ENCODE data around the gene APOL1. TPM values are rescaled to one million over a fixed set of nuclear protein-coding genes. Genes with fewer than 3 reads are reported as not detected.
"Not testable (repeated sequence)": the region's sequence is repeated elsewhere in the genome, so short reads cannot be mapped to it uniquely, and the experiment has no call there.

APOL1 gene
- total RNA-seq, 4 donors from 2014 or later = 6.7 to 16.8 (median 11.0) TPM

DNA sequence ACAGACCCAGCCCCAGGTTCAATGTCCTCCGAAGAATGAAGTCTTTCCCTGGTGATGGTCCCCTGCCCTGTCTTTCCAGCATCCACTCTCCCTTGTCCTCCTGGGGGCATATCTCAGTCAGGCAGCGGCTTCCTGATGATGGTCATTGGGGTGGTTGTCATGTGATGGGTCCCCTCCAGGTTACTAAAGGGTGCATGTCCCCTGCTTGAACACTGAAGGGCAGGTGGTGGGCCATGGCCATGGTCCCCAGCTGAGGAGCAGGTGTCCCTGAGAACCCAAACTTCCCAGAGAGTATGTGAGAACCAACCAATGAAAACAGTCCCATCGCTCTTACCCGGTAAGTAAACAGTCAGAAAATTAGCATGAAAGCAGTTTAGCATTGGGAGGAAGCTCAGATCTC, 14.1 kb downstream of the APOL1 start:
- Histone ChIP-seq H3K36me3 (peaks cover 5 to 7% of the 10 kb centered on the region in 2 donors), H3K27ac (no peak overlapping the region), H3K9me3 (no peaks in the 10 kb centered on the region), H3K27me3 (no peaks in the 10 kb centered on the region), H3K4me1 (peaks cover 0 to 3% of the 10 kb centered on the region in 2 donors), H3K4me3 (replicated peaks in 1 of 3) (no peak overlapping the region)
- intact Hi-C loops (cut with DNase I) = no loop called here
- 89% methylated on average over 3 to 4 of the region's 4 CpGs for WGBS, 2 donors
- TF ChIP-seq POLR2A (IDR thresholded peaks at IDR 0.05) = no peak
- TF ChIP-seq, protein P1, sequence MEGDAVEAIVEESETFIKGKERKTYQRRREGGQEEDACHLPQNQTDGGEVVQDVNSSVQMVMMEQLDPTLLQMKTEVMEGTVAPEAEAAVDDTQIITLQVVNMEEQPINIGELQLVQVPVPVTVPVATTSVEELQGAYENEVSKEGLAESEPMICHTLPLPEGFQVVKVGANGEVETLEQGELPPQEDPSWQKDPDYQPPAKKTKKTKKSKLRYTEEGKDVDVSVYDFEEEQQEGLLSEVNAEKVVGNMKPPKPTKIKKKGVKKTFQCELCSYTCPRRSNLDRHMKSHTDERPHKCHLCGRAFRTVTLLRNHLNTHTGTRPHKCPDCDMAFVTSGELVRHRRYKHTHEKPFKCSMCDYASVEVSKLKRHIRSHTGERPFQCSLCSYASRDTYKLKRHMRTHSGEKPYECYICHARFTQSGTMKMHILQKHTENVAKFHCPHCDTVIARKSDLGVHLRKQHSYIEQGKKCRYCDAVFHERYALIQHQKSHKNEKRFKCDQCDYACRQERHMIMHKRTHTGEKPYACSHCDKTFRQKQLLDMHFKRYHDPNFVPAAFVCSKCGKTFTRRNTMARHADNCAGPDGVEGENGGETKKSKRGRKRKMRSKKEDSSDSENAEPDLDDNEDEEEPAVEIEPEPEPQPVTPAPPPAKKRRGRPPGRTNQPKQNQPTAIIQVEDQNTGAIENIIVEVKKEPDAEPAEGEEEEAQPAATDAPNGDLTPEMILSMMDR (IDR thresholded peaks at IDR 0.05) = no peak
- no peak for DNase-seq

DNA sequence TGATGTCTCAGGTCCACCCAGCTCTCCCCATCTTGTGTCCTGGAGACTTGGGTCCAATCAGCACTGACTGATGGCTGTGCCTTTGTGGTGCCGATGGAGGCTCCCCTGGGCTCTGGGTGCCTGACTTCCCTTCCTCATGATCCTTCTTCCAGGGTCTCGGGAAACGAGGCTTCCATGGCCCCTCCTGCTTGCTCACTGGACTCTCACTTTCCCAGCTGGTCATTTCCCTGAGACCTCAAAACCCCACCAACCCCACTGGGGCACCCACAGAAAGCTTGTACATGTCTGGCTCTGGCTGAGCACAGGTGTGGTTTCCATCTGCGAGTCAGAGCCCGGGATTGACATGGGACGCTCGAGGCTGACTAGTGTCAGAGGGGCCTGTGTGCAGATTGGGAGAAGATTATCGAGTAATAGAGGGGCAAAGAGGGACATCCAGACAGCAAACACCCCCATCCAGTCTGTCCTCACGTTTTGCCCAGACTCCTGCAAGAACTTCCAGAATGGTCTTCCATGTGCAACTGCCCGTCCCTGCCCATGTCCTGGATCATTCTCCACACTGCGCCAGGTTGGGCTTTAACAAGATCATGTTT, 15.1 kb downstream of the APOL1 start:
- H3K4me1 ChIP-seq = peaks cover 0 to 3% of the 10 kb centered on the region in 2 donors
- intact Hi-C loops (cut with DNase I) = no loop called here
- H3K27me3 ChIP-seq = no peaks in the 10 kb centered on the region
- no peak for DNase-seq
- no peak for TF ChIP-seq POLR2A (IDR thresholded peaks at IDR 0.05)
- TF ChIP-seq, protein P1 (IDR thresholded peaks at IDR 0.05) = no peak
- H3K4me3 ChIP-seq (replicated peaks in 1 of 3) = no peak overlapping the region
- peaks cover 5 to 7% of the 10 kb centered on the region in 2 donors for H3K36me3 ChIP-seq
- 93 to 94% methylated on average over 11 of the region's 11 CpGs for WGBS, 2 donors
- H3K9me3 ChIP-seq = no peaks in the 10 kb centered on the region
- no peak overlapping the region for H3K27ac ChIP-seq

DNA sequence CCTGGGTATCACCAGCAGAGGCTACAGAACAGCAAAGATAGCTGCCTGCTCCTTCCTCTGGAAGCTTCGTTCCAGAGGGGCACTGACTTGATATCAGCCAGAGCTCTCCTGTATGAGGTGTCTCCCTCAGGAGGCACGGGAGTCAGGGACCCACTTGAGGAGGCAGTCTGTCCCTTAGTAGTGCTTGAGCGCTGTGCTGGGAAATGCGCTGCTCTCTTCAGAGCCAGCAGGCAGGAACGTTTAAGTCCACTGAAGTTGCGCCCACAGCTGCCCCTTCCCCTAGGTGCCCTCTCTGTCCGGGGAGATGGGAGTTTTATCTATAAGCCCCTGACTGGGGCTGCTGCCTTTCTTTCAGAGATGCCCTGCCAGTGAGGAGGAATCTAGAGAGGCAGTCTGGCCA, 18.3 kb downstream of the APOL1 start:
- H3K27me3 ChIP-seq; H3K36me3 ChIP-seq; intact Hi-C loops (cut with DNase I); H3K27ac ChIP-seq; H3K4me1 ChIP-seq; H3K9me3 ChIP-seq; H3K4me3 ChIP-seq (replicated peaks in 1 of 3): not testable (repeated sequence)
- 21 to 70% methylated on average over 7 of the region's 7 CpGs for WGBS, 2 donors
- peak; percentile 38 to 40 for DNase-seq

DNA sequence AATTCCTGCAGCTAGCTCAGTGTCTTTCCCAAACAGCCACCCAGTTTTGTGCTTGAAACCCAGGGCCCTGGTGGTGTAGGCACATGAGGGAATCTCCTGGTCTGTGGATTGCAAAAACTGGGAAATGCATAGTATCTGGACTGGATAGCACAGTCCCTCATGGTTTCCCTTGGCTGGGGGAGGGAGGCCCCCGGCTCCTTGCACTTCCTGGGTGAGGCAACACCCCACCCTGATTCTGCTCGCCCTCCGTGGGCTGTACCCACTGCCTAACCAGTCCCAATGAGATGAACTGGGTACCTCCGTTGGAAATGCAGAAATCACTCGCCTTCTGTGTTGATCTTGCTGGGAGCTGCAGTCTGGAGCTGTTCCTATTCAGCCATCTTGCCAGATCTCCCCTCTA, 19.0 kb downstream of the APOL1 start:
- intact Hi-C loops (cut with DNase I); H3K27me3 ChIP-seq; DNase-seq; H3K27ac ChIP-seq; H3K9me3 ChIP-seq; H3K36me3 ChIP-seq; H3K4me3 ChIP-seq (replicated peaks in 1 of 3); H3K4me1 ChIP-seq: not testable (repeated sequence)
- 87 to 91% methylated on average over 5 of the region's 5 CpGs for WGBS, 2 donors

DNA sequence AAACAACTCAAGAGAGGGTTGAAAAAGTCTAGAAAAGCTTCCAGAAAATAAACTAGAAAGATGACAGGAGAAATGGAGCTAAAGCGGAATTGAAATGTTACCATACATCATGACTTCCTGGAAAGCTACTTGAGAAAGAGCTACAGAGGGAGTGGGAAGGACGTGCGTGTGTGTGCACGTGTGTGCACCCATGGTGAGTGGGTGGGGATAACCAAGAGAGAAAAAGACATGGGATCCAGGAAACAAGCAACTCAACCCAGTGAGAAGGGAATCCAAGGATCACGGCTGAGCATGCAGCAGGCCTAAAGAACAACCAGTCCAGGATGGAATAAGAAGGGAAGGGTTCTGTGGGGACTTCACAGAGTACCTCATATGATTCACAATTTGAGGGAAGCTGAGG, 21.6 kb downstream of the APOL1 start:
- Histone ChIP-seq H3K27ac (no peak overlapping the region), H3K4me3 (replicated peaks in 1 of 3) (no peak overlapping the region), H3K27me3 (no peaks in the 10 kb centered on the region), H3K36me3 (no peaks in the 10 kb centered on the region), H3K9me3 (no peaks in the 10 kb centered on the region), H3K4me1 (peaks cover 0 to 8% of the 10 kb centered on the region in 2 donors)
- TF ChIP-seq, protein P1 (IDR thresholded peaks at IDR 0.05) = no peak
- no peak for TF ChIP-seq POLR2A (IDR thresholded peaks at IDR 0.05)
- 81 to 86% methylated on average over 5 of the region's 5 CpGs for WGBS, 2 donors
- no peak for DNase-seq
- intact Hi-C loops (cut with DNase I) = no loop called here

DNA sequence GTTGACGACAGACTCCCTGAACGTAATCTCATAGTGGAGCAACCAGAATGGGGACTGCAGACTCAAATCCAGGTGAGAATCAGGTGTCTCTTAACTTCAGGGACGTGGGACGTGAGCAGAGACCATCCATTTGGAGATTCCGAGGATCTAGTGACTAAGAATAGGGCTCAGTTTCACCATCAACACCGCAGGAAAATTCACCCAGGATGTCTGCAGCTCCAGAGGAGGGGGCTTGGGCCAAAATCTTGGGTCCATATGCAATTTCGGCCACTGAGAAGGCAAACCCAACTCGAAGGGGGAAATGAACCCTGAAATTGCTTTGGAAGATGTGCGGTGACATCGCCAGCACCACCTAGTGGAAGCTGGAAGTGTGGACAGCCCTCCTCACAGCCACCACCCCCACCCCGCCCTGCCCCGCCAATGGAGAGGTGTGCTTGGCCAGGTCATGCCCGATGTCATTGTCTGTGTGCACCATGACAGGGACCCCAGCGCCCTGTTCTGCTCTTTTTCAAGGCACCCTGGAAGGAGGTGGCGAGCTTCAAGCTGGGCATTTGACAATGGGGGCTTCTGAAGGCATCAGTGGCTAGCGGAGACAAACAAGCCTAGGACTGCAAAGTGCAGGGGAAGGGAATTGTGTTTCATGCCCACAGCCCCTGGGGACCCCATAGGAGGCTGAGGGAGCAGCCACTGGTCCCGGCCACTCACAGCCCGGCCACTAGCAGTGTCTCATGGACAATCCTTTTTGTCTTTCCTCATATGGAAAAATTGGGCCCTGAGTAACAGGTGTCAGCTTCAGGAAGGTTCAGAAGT, 24.8 kb downstream of the APOL1 start:
- WGBS, 2 donors = 37 to 42% methylated on average over 14 to 15 of the region's 18 CpGs
- Histone ChIP-seq H3K36me3 (peaks cover 19 to 20% of the 10 kb centered on the region in 2 donors), H3K27me3 (no peaks in the 10 kb centered on the region), H3K9me3 (no peaks in the 10 kb centered on the region), H3K4me1 (peaks cover 0 to 8% of the 10 kb centered on the region in 2 donors), H3K4me3 (replicated peaks in 1 of 3) (no peak overlapping the region), H3K27ac (no peak overlapping the region)
- TF ChIP-seq, protein P1 (IDR thresholded peaks at IDR 0.05) = peak; percentile 52 to 90 (median 64)
- TF ChIP-seq POLR2A (IDR thresholded peaks at IDR 0.05) = no peak
- intact Hi-C loops (cut with DNase I) = no loop called here
- peak; percentile 57 to 58 for DNase-seq
